ACHN (cell line): Measurements from ENCODE around the gene P3H1.
"Not testable (repeated sequence)": the region's sequence is repeated elsewhere in the genome, so short reads cannot be mapped to it uniquely, and the experiment has no call there.

Experiments
- DNase-seq: peaks from one replicate; pipeline ENCODE4 v3.0.0-alpha.2; 2015
- in situ Hi-C: cut with HindIII; loops from 2 replicates; pipeline ENCODE4 v1.10.0; 2017; ENCODE audit warnings: low sequenced_read_pairs, low pct_ligation_motif_present, low pct_unique_long_range_greater_than_20kb

P3H1 gene

GRCh38 chr1:42766741-42767509, at the start of gene P3H1, which contains the start of gene C1orf50:
Gene P3H1, minus strand, starts transcription at chr1:42767028. Its CDS starts 57 bp downstream, at chr1:42766971.
Gene C1orf50, plus strand, starts transcription at chr1:42767249. Its CDS starts 63 bp downstream, at chr1:42767312.
- DNase-seq: peak; percentile 97
- in situ Hi-C loops: no loop called here

- DNase-seq: peak; percentile 4
Observed at GRCh38 chr1:42815941-42816584, 49.2 kb upstream of the P3H1 start.

GRCh38 chr1:42814815-42815214, 48.0 kb upstream of the P3H1 start:
- in situ Hi-C loops, DNase-seq: not testable (repeated sequence)

More at GRCh38 chr1:42815941-42816584, 49.2 kb upstream of the P3H1 start:
- in situ Hi-C loops: no loop called here

- in situ Hi-C loops: no loop called here
- no peak for DNase-seq
Observed at GRCh38 chr1:42807056-42807668, 40.3 kb upstream of the P3H1 start.

- in situ Hi-C loops: no loop called here
- no peak for DNase-seq
Observed at GRCh38 chr1:42806593-42806992, 39.8 kb upstream of the P3H1 start.

- in situ Hi-C loops: no loop called here
Observed at GRCh38 chr1:42806171-42806570, 39.3 kb upstream of the P3H1 start.

GRCh38 chr1:42801832-42802473, 35.1 kb upstream of the P3H1 start:
- in situ Hi-C loops: no loop called here
- DNase-seq: no peak

More at GRCh38 chr1:42806171-42806570, 39.3 kb upstream of the P3H1 start:
- no peak for DNase-seq

GRCh38 chr1:42797979-42798378, 31.2 kb upstream of the P3H1 start:
- DNase-seq: no peak
- in situ Hi-C loops: no loop called here

GRCh38 chr1:42797414-42797813, 30.6 kb upstream of the P3H1 start:
- in situ Hi-C loops: no loop called here
- no peak for DNase-seq

- DNase-seq: no peak
- in situ Hi-C loops: no loop called here
Observed at GRCh38 chr1:42793824-42794223, 27.0 kb upstream of the P3H1 start.

- no peak for DNase-seq
- in situ Hi-C loops: no loop called here
Observed at GRCh38 chr1:42788021-42788420, 21.2 kb upstream of the P3H1 start.

- in situ Hi-C loops: no loop called here
- no peak for DNase-seq
Observed at GRCh38 chr1:42786097-42786496, 19.3 kb upstream of the P3H1 start.

GRCh38 chr1:42784946-42785693, 18.3 kb upstream of the P3H1 start, which contains the start of gene TMEM269:
Gene TMEM269, plus strand, starts transcription at chr1:42784991. Its CDS starts 4,903 bp downstream, at chr1:42789894.
- no peak for DNase-seq
- in situ Hi-C loops: no loop called here

- in situ Hi-C loops: no loop called here
- no peak for DNase-seq
Observed at GRCh38 chr1:42784547-42784945, 17.7 kb upstream of the P3H1 start.

- no peak for DNase-seq
- in situ Hi-C loops: no loop called here
Observed at GRCh38 chr1:42783092-42783491, 16.3 kb upstream of the P3H1 start.

GRCh38 chr1:42780176-42780575, 13.3 kb upstream of the P3H1 start:
- in situ Hi-C loops: no loop called here

GRCh38 chr1:42779725-42780124, 12.9 kb upstream of the P3H1 start:
- DNase-seq: no peak
- in situ Hi-C loops: no loop called here

More at GRCh38 chr1:42780176-42780575, 13.3 kb upstream of the P3H1 start:
- no peak for DNase-seq

GRCh38 chr1:42777852-42778251, 11.0 kb upstream of the P3H1 start:
- in situ Hi-C loops: no loop called here
- DNase-seq: peak; percentile 44
